ENCODE data around the gene SACS.
"Not testable (repeated sequence)": the region's sequence is repeated elsewhere in the genome, so short reads cannot be mapped to it uniquely, and the experiment has no call there.

Gene SACS

GRCh38 chr13:23411220-23411619, 22.3 kb downstream of the SACS start:
- no peak for TF ChIP-seq CTCF (IDR thresholded peaks at IDR 0.05; ENCODE audit: low read depth, low read length)
- DNase-seq (ENCODE audit: extremely low read depth, low read depth): no peak

GRCh38 chr13:23408026-23408425, 25.5 kb downstream of the SACS start:
- no peak for DNase-seq (ENCODE audit: extremely low read depth, low read depth)
- TF ChIP-seq CTCF (IDR thresholded peaks at IDR 0.05; ENCODE audit: low read depth, low read length): no peak

- DNase-seq (ENCODE audit: extremely low read depth, low read depth): not testable (repeated sequence)
Observed at GRCh38 chr13:23401156-23401555, 32.3 kb downstream of the SACS start.

- no peak for DNase-seq (ENCODE audit: extremely low read depth, low read depth)
- no peak for TF ChIP-seq CTCF (IDR thresholded peaks at IDR 0.05; ENCODE audit: low read depth, low read length)
Observed at GRCh38 chr13:23399347-23399746, 34.2 kb downstream of the SACS start.

- DNase-seq (ENCODE audit: extremely low read depth, low read depth): no peak
- TF ChIP-seq CTCF (IDR thresholded peaks at IDR 0.05; ENCODE audit: low read depth, low read length): no peak
Observed at GRCh38 chr13:23394821-23395220, 38.7 kb downstream of the SACS start.

- no peak for TF ChIP-seq CTCF (IDR thresholded peaks at IDR 0.05; ENCODE audit: low read depth, low read length)
Observed at GRCh38 chr13:23392925-23393645, 40.4 kb downstream of the SACS start.

GRCh38 chr13:23392313-23392712, 41.2 kb downstream of the SACS start:
- no peak for DNase-seq (ENCODE audit: extremely low read depth, low read depth)
- TF ChIP-seq CTCF (IDR thresholded peaks at IDR 0.05; ENCODE audit: low read depth, low read length): no peak

More at GRCh38 chr13:23392925-23393645, 40.4 kb downstream of the SACS start:
- DNase-seq (ENCODE audit: extremely low read depth, low read depth): no peak

- no peak for TF ChIP-seq CTCF (IDR thresholded peaks at IDR 0.05; ENCODE audit: low read depth, low read length)
- DNase-seq (ENCODE audit: extremely low read depth, low read depth): no peak
Observed at GRCh38 chr13:23391752-23392151, 41.8 kb downstream of the SACS start.

Data from AG09319 (cell line).